ENCODE data around the gene ERN1. TPM values are rescaled to one million over a fixed set of nuclear protein-coding genes. Genes with fewer than 3 reads are reported as not detected.

The ERN1 gene
- total and polyA plus RNA-seq, 2 of the 8 experiments (the other 6 are each of a cell fraction or from before 2014, with no cell fraction given): 1.8 to 3.9 TPM

GRCh38 chr17:64160378-64160777, 30.4 kb upstream of the ERN1 start:
- Histone ChIP-seq H3K4me3 (ENCODE audit: extremely low read depth in 1 of 4, insufficient read depth in 2 of 4, low read depth in 3 of 4, low read length in 4 of 4) (no peak overlapping the region), H3K14ac (ENCODE audit: insufficient read length) (no peak overlapping the region), H3K36me3 (ENCODE audit: control insufficient read depth in 2 of 4, insufficient read depth in 4 of 4, low read length in 3 of 4) (no peaks in the 10 kb centered on the region; a peak in 1 of 8 replicates), H3K4me1 (replicated peaks in 1 of 4; ENCODE audit: control insufficient read depth in 3 of 4, insufficient read depth in 4 of 4, low read length in 3 of 4) (peaks cover 0 to 3% (median 3%) of the 10 kb centered on the region in 4 experiments; a peak in 2 of 7 replicates), H3K4ac (replicated peaks; ENCODE audit: insufficient read length, low read depth, low read length) (no peak overlapping the region), H4K20me1 (replicated peaks in 1 of 2; ENCODE audit: control insufficient read depth in 1 of 2, insufficient read depth in 2 of 2, low read length in 2 of 2) (no peaks in the 10 kb centered on the region), H4K5ac (ENCODE audit: insufficient read length, low read depth, low read length) (no peak overlapping the region), H3K79me1 (ENCODE audit: low read depth, low read length) (no peaks in the 10 kb centered on the region), H2BK20ac (ENCODE audit: low read length) (no peak overlapping the region), H3K18ac (ENCODE audit: extremely low read depth, low read length) (no peak overlapping the region), H3K27me3 (replicated peaks in 1 of 4; ENCODE audit: control insufficient read depth in 3 of 4, extremely low read depth in 1 of 4, insufficient read depth in 3 of 4, low read length in 3 of 4) (no peaks in the 10 kb centered on the region), H4K91ac (replicated peaks; ENCODE audit: insufficient read length, low read length) (no peak overlapping the region), H2AK5ac (ENCODE audit: low read depth, low read length) (no peak overlapping the region), H3K4me2 (ENCODE audit: insufficient read depth in 1 of 2, low read depth in 2 of 2, low read length in 2 of 2) (no peak overlapping the region), H4K8ac (ENCODE audit: extremely low read depth, insufficient read depth, low read length) (no peak overlapping the region), H2BK5ac (ENCODE audit: low read depth, low read length) (no peak overlapping the region), H3K27ac (ENCODE audit: low read depth, low read length) (no peak overlapping the region), H3K23ac (ENCODE audit: insufficient read length) (no peak overlapping the region), H2BK120ac (replicated peaks; ENCODE audit: low read depth, low read length) (no peak overlapping the region), H2AFZ (ENCODE audit: low read length) (no peak overlapping the region), H3K9me3 (ENCODE audit: insufficient read depth in 2 of 2, low read depth in 1 of 2, low read length in 1 of 2) (no peaks in the 10 kb centered on the region), H3K79me2 (ENCODE audit: control insufficient read depth in 1 of 2, insufficient read depth in 2 of 2, low read length in 2 of 2) (no peaks in the 10 kb centered on the region), H2BK12ac (ENCODE audit: low read depth, low read length) (no peak overlapping the region), H3K9ac (replicated peaks in 1 of 4; ENCODE audit: extremely low read depth in 1 of 4, low read depth in 3 of 4, low read length in 3 of 4) (no peak overlapping the region), H3K23me2 (ENCODE audit: low read depth, low read length) (no peaks in the 10 kb centered on the region), H2BK15ac (ENCODE audit: low read length) (no peak overlapping the region), H3K56ac (replicated peaks; ENCODE audit: insufficient read length, low read depth, low read length) (no peak overlapping the region)
- TF ChIP-seq NRF1 (IDR thresholded peaks at IDR 0.05; ENCODE audit: low read depth, low read length) (no peak), EP300 (IDR thresholded peaks at IDR 0.05; ENCODE audit: borderline replicate concordance in 1 of 2, low read depth in 2 of 2, low read length in 2 of 2) (no peak), RAD21 (IDR thresholded peaks at IDR 0.05 in 1 of 2, conservative IDR thresholded peaks at IDR 0.05 in 1 of 2; ENCODE audit: low read depth in 2 of 2, low read length in 2 of 2) (no peak), TEAD4 (IDR thresholded peaks at IDR 0.05; ENCODE audit: low read depth, low read length) (no peak), NANOG (IDR thresholded peaks at IDR 0.05; ENCODE audit: insufficient read depth, low read depth, low read length, poor library complexity, severe bottlenecking) (no peak), BRCA1 (IDR thresholded peaks at IDR 0.05; ENCODE audit: low read depth, low read length) (no peak), ZNF274 (IDR thresholded peaks at IDR 0.05; ENCODE audit: borderline replicate concordance, extremely low read depth, low read length) (no peak), SAP30 (IDR thresholded peaks at IDR 0.05; ENCODE audit: insufficient read depth, insufficient replicate concordance, low read length) (no peak), SP4 (IDR thresholded peaks at IDR 0.05; ENCODE audit: low read length) (no peak), SIN3A (conservative IDR thresholded peaks at IDR 0.05 in 1 of 2, IDR thresholded peaks at IDR 0.05 in 1 of 2; ENCODE audit: low read depth in 1 of 2, low read length in 2 of 2) (no peak)
- DNase-seq (ENCODE audit: low read depth in 1 of 2, low spot score in 2 of 2) (no peak), FAIRE-seq (no peak)
- POLR2A ChIA-PET (ENCODE audit: partially characterized antibody): interaction anchor here (16.8 kb wide), 1 partner anchor 14 kb away, joined by 193 read pairs; no protein-coding TSS in a partner anchor
- WGBS, 2 experiments (ENCODE audit: extremely low coverage in 1 of 2, insufficient coverage in 1 of 2, insufficient read length in 1 of 2, insufficient replicate concordance in 2 of 2, low coverage in 1 of 2, low lambda C conversion rate in 2 of 2, missing lambda C conversion rate in 1 of 2): 88% methylated on average over 4 of the region's 4 CpGs; no CpG with 5 or more reads in 1 of the 2 experiments
- CTCF ChIA-PET (ENCODE audit: partially characterized antibody): interaction anchor here (0.8 to 2.3 kb wide), 3 partner anchors 9 to 223 kb away, joined by 3 to 5 read pairs (median 4); no protein-coding TSS in a partner anchor
